Renal cortical epithelial cell (primary cell): ENCODE data around the gene KAT2A. TPM values are rescaled to one million over a fixed set of nuclear protein-coding genes. Genes with fewer than 3 reads are reported as not detected.

Source experiments
- DNase-seq: peaks from one replicate; pipeline ENCODE4 v3.0.0-alpha.2; 2011; ENCODE audit warnings: low read depth
- total RNA-seq: library from RNA; depleted of rRNA; stranded (reverse); fragments of >200 nt; gene quantifications from 2 replicates; pipeline ENCODE4 v1.2.3, GENCODE V29; 2014

KAT2A gene
- total RNA-seq, 1 donor from 2014 or later = 15.4 TPM

- no peak for DNase-seq
These were observed 7.0 kb downstream of the KAT2A start for GRCh38 chr17:42114118-42114517.

GRCh38 chr17:42113293-42114069 is 7.7 kb downstream of the KAT2A start:
- DNase-seq = no peak

GRCh38 chr17:42112552-42113176 is 8.5 kb downstream of the KAT2A start, which contains the start of gene DHX58:
TSS of gene DHX58 (minus strand) at chr17:42112714. CDS start at chr17:42111892, 822 bp downstream.
- peak; percentile 86 for DNase-seq

GRCh38 chr17:42111871-42112551 is 9.2 kb downstream of the KAT2A start:
- peak; percentile 44 for DNase-seq

GRCh38 chr17:42111265-42111636 is 9.9 kb downstream of the KAT2A start:
- no peak for DNase-seq

GRCh38 chr17:42110301-42111264 is 10.6 kb downstream of the KAT2A start:
- DNase-seq = no peak

GRCh38 chr17:42109086-42109485 is 12.1 kb downstream of the KAT2A start:
- no peak for DNase-seq

- peak; percentile 24 for DNase-seq
These were observed 13.3 kb downstream of the KAT2A start for GRCh38 chr17:42107597-42108576.

- DNase-seq = no peak
These were observed 14.0 kb downstream of the KAT2A start for GRCh38 chr17:42107124-42107523.

- no peak for DNase-seq
These were observed 15.2 kb downstream of the KAT2A start for GRCh38 chr17:42106009-42106408.

- DNase-seq = no peak
These were observed 16.9 kb downstream of the KAT2A start for GRCh38 chr17:42104264-42104663.

- DNase-seq = no peak
These were observed 17.8 kb downstream of the KAT2A start for GRCh38 chr17:42103221-42103954.

GRCh38 chr17:42101513-42102292 is 19.5 kb downstream of the KAT2A start:
- peak; percentile 46 for DNase-seq

- no peak for DNase-seq
These were observed 22.3 kb downstream of the KAT2A start for GRCh38 chr17:42098730-42099399.

GRCh38 chr17:42097691-42098631 is 23.2 kb downstream of the KAT2A start, which contains the start of gene ZNF385C:
TSS of gene ZNF385C (minus strand) at chr17:42098473. CDS start at chr17:42063056, 35,417 bp downstream.
- no peak for DNase-seq

GRCh38 chr17:42096360-42097111 is 24.6 kb downstream of the KAT2A start:
- no peak for DNase-seq
